ENCODE data around the gene NUP210. TPM values are rescaled to one million over a fixed set of nuclear protein-coding genes. Genes with fewer than 3 reads are reported as not detected.

Gene NUP210
- total RNA-seq, 4 donors from 2014 or later: 3.2 to 9.1 (median 4.1) TPM

- DNase-seq (ENCODE audit: low spot score) (no peak), ATAC-seq (ENCODE audit: low FRiP score) (no peak)
- TF ChIP-seq, protein P1, sequence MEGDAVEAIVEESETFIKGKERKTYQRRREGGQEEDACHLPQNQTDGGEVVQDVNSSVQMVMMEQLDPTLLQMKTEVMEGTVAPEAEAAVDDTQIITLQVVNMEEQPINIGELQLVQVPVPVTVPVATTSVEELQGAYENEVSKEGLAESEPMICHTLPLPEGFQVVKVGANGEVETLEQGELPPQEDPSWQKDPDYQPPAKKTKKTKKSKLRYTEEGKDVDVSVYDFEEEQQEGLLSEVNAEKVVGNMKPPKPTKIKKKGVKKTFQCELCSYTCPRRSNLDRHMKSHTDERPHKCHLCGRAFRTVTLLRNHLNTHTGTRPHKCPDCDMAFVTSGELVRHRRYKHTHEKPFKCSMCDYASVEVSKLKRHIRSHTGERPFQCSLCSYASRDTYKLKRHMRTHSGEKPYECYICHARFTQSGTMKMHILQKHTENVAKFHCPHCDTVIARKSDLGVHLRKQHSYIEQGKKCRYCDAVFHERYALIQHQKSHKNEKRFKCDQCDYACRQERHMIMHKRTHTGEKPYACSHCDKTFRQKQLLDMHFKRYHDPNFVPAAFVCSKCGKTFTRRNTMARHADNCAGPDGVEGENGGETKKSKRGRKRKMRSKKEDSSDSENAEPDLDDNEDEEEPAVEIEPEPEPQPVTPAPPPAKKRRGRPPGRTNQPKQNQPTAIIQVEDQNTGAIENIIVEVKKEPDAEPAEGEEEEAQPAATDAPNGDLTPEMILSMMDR (IDR thresholded peaks at IDR 0.05): no peak
These were observed 118.7 kb downstream of the NUP210 start for GRCh38 chr3:13301286-13301987.

DNA sequence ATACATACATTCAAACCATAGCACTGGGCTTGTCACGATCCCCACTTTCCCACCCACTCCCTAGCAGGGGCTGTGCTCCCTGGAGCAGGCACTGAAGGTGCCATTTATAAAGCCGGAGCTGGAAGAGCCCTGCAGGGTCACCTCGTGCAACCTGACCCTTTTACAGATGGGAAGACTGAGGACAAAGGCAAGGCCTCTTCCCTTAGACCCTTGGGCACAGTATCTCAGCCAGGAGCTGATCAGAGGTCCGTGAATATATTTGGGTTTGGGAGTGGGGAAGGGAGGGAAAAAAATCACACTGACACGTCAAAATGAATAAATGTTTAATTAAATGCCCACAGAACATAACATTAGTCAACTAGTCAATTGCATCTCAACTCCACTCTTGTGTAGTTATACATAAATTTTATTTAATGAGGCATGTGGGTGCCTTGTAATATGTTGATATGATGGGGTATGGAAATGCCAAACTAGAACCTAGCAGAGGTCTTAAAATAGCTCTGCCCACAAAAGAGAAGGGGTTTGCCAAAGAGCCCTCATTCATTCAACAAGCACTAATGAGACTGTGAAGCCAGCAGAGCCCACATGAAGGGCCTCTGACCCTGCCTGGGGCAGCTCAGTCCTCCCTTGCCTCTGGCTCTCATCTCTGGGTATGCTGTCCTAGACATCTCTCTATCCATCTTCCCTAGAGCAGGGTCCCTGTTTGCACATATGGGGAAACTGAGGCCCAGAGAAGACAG is 119.4 kb downstream of the NUP210 start:
- DNase-seq (ENCODE audit: low spot score): no peak
- ATAC-seq (ENCODE audit: low FRiP score): no peak
- TF ChIP-seq, protein P1 (IDR thresholded peaks at IDR 0.05): no peak

DNA sequence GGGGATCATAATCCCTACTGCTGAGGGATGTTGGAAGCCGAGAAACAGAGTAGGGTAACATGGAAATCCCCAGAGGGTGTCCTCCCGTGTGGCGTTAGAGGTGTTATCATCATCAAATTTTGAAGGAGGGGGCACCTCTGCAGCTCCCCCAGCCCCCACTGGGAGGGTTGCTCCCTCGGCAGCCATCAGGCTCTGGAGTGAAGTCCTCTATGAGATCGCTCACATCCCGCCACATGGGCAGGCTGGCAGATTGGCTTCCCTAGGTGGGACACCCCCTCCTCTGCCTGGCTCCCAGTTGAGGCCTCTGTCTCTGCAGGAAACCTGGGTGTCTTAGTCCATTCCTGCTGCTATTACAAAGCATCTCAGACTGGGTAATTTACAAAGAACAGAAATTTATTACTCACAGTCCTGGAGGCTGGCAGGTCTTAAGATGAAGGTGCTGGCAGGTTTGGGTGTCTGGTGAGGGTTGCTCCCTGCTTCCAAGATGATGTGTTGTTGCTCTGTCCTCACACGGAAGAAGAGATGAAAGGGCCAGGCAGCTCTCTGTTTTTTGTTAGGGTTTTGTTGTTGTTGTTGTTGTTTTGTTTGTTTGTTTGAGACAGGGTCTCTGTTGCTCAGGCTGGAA is 120.5 kb downstream of the NUP210 start:
- no peak for ATAC-seq (ENCODE audit: low FRiP score)
- TF ChIP-seq, protein P1 (IDR thresholded peaks at IDR 0.05): no peak
- DNase-seq (ENCODE audit: low spot score): no peak

- TF ChIP-seq, protein P1 (IDR thresholded peaks at IDR 0.05): no peak
- ATAC-seq (ENCODE audit: low FRiP score) (no peak), DNase-seq (ENCODE audit: low spot score) (no peak)
These were observed 123.5 kb downstream of the NUP210 start for GRCh38 chr3:13296662-13297061.

DNA sequence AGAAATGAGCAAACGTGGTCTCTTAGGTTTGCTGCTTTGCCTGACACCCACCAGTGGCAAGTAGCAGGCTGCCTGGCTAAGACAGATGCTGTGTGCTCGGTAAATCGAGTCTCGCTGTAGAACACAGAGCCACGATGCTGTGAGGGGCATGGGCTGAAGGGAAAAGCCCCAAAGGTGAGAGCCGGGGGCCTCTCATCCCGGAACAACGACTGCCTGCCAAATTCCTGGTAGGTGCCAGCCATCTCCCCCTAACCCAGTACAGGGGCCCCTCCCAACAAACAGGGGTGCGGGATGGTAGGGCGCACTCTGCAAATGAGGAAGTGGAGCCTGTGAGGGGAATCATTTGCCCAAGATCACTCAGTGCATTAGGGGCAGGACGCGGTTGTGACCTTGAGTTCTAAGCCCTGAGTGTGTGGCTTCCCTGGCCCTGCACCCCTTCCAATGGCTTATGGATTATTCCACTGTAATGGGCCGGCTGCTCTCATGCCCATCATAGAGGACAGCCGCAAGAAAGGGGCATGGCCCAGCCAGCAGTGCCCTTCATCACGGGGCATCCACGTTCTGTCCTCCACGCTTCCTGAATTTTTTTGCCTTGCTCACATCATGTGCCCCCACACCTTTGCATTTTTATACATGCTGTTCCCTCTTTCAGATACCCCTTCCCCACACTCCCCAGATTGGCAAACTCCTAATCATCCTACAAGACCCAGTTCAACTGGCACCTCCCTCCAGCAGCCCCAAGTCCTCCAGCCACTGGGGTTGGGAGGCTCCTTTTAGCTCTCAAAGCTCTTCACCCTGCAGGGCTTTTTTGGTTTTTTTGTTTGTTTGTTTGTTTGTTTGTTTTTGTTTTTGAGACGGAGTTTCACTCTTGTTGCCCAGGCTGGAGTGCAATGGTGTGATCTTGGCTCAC is 125.4 kb downstream of the NUP210 start:
- TF ChIP-seq, protein P1 (IDR thresholded peaks at IDR 0.05): no peak
- ATAC-seq (ENCODE audit: low FRiP score) (no peak), DNase-seq (ENCODE audit: low spot score) (no peak)

DNA sequence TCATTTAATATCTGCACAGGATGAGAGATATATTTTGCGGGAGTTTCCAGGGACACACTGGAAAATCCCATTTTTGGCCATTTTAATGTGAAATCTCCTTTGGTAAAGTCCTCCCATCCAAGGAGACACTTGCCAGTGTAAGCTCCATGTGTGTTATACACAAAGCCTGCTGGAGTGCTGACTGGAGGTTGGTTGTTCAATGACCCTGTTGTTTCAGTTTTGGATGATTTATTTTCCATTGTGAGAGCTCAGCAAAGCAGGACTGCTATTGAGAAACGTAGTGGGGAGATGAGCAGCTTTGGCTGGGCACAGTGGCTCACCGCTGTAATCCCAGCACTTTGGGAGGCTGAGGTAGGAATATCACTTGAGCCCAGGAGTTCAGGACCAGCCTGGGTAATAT is 127.7 kb downstream of the NUP210 start:
- no peak for ATAC-seq (ENCODE audit: low FRiP score)
- no peak for DNase-seq (ENCODE audit: low spot score)
- TF ChIP-seq, protein P1 (IDR thresholded peaks at IDR 0.05): no peak
